ENCODE data around the gene PLAGL1. TPM values are rescaled to one million over a fixed set of nuclear protein-coding genes. Genes with fewer than 3 reads are reported as not detected.

PLAGL1 gene
- total and polyA plus RNA-seq, 2 of the 8 experiments (the other 6 are each of a cell fraction or from before 2014, with no cell fraction given), result 0.94 to 1.1 TPM

GRCh38 chr6:143967706-143968376, 40.2 kb downstream of the PLAGL1 start (continued):
- TF ChIP-seq, protein P1, sequence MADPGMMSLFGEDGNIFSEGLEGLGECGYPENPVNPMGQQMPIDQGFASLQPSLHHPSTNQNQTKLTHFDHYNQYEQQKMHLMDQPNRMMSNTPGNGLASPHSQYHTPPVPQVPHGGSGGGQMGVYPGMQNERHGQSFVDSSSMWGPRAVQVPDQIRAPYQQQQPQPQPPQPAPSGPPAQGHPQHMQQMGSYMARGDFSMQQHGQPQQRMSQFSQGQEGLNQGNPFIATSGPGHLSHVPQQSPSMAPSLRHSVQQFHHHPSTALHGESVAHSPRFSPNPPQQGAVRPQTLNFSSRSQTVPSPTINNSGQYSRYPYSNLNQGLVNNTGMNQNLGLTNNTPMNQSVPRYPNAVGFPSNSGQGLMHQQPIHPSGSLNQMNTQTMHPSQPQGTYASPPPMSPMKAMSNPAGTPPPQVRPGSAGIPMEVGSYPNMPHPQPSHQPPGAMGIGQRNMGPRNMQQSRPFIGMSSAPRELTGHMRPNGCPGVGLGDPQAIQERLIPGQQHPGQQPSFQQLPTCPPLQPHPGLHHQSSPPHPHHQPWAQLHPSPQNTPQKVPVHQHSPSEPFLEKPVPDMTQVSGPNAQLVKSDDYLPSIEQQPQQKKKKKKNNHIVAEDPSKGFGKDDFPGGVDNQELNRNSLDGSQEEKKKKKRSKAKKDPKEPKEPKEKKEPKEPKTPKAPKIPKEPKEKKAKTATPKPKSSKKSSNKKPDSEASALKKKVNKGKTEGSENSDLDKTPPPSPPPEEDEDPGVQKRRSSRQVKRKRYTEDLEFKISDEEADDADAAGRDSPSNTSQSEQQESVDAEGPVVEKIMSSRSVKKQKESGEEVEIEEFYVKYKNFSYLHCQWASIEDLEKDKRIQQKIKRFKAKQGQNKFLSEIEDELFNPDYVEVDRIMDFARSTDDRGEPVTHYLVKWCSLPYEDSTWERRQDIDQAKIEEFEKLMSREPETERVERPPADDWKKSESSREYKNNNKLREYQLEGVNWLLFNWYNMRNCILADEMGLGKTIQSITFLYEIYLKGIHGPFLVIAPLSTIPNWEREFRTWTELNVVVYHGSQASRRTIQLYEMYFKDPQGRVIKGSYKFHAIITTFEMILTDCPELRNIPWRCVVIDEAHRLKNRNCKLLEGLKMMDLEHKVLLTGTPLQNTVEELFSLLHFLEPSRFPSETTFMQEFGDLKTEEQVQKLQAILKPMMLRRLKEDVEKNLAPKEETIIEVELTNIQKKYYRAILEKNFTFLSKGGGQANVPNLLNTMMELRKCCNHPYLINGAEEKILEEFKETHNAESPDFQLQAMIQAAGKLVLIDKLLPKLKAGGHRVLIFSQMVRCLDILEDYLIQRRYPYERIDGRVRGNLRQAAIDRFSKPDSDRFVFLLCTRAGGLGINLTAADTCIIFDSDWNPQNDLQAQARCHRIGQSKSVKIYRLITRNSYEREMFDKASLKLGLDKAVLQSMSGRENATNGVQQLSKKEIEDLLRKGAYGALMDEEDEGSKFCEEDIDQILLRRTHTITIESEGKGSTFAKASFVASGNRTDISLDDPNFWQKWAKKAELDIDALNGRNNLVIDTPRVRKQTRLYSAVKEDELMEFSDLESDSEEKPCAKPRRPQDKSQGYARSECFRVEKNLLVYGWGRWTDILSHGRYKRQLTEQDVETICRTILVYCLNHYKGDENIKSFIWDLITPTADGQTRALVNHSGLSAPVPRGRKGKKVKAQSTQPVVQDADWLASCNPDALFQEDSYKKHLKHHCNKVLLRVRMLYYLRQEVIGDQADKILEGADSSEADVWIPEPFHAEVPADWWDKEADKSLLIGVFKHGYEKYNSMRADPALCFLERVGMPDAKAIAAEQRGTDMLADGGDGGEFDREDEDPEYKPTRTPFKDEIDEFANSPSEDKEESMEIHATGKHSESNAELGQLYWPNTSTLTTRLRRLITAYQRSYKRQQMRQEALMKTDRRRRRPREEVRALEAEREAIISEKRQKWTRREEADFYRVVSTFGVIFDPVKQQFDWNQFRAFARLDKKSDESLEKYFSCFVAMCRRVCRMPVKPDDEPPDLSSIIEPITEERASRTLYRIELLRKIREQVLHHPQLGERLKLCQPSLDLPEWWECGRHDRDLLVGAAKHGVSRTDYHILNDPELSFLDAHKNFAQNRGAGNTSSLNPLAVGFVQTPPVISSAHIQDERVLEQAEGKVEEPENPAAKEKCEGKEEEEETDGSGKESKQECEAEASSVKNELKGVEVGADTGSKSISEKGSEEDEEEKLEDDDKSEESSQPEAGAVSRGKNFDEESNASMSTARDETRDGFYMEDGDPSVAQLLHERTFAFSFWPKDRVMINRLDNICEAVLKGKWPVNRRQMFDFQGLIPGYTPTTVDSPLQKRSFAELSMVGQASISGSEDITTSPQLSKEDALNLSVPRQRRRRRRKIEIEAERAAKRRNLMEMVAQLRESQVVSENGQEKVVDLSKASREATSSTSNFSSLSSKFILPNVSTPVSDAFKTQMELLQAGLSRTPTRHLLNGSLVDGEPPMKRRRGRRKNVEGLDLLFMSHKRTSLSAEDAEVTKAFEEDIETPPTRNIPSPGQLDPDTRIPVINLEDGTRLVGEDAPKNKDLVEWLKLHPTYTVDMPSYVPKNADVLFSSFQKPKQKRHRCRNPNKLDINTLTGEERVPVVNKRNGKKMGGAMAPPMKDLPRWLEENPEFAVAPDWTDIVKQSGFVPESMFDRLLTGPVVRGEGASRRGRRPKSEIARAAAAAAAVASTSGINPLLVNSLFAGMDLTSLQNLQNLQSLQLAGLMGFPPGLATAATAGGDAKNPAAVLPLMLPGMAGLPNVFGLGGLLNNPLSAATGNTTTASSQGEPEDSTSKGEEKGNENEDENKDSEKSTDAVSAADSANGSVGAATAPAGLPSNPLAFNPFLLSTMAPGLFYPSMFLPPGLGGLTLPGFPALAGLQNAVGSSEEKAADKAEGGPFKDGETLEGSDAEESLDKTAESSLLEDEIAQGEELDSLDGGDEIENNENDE (IDR thresholded peaks at IDR 0.05; ENCODE audit: insufficient replicate concordance, low read length), result no peak
- TF ChIP-seq ATF3 (IDR thresholded peaks at IDR 0.05; ENCODE audit: insufficient read depth, low read depth, low read length) (no peak), SRF (IDR thresholded peaks at IDR 0.05; ENCODE audit: low read depth, low read length) (no peak), MAX (IDR thresholded peaks at IDR 0.05) (no peak), SP1 (IDR thresholded peaks at IDR 0.05; ENCODE audit: low read depth, low read length) (no peak), TEAD4 (IDR thresholded peaks at IDR 0.05; ENCODE audit: low read depth, low read length) (no peak), BRCA1 (IDR thresholded peaks at IDR 0.05; ENCODE audit: low read depth, low read length) (no peak), CBX8 (IDR thresholded peaks at IDR 0.05; ENCODE audit: borderline replicate concordance, low read depth, low read length) (no peak), CTBP2 (IDR thresholded peaks at IDR 0.05; ENCODE audit: borderline replicate concordance, insufficient read depth, insufficient read length, low read length) (no peak)
